HG02885 (cell line): Measurements from ENCODE around the gene TBCE.
"Not testable (repeated sequence)": the region's sequence is repeated elsewhere in the genome, so short reads cannot be mapped to it uniquely, and the experiment has no call there.

Source experiments
- ATAC-seq: cut with Tn5 transposase; IDR thresholded peaks from one replicate; pipeline ENCODE4 v1.9.1; 2021; ENCODE audit warnings: mild to moderate bottlenecking; ENCODE audit not compliant: unreplicated experiment, poor library complexity

The TBCE gene

DNA sequence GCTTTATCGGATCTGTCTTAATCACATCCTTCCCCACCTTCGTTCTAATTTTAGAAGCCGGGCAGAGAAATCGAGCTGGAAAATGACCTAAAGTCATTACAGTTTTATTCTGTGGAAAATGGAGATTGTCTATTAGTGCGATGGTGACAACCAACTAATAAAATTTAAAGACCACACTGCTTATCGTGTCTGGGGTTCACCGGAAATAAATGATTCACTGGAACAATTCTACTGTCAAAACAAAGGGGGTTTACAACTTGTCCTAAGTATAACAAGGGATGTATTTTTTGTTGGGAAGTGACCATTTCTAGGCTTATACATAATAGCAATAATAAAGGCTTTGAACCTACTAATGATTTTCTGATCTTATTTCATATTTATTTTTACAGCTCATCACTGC, 81.4 kb downstream of the TBCE start:
- no peak for ATAC-seq

DNA sequence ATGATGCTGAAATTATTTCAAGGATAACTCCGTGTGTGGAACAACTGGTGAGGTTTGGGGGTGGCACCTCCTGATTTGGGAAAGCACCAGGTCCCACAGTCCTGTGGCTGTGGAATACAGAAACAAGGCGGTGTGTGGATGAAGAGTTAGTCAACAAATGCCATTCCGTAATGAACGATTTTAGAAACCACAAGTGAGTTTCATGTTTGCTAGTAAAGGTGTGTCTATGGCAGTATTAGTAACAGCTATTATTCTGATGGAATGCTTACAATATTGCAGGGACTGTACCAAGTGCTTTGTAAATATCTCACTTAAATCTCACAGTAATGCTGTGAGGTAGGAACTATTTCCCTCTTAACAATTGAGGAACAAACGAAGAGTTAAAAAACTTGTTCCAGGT, 83.2 kb downstream of the TBCE start:
- ATAC-seq = no peak

GRCh38 chr1:235450886-235451483, 83.8 kb downstream of the TBCE start:
- no peak for ATAC-seq

DNA sequence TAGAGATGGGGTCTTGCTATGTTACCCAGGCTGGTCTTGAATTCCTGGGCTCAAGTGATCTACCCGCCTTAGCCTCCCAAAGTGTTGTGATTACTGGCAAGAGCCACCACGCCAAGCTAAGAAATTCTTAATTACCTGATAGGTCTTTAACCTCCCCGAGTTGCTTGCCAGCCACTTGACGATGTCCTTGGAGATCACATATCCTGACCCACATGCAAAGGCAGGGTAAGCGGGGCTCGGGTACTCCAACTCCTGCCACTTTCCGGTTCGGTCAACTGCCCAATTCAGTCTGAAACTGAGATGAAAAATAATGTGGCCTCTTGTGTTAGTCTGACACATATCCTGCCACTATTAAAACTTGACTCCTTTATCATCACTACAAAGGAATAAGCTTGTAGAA, 86.8 kb downstream of the TBCE start:
- no peak for ATAC-seq

DNA sequence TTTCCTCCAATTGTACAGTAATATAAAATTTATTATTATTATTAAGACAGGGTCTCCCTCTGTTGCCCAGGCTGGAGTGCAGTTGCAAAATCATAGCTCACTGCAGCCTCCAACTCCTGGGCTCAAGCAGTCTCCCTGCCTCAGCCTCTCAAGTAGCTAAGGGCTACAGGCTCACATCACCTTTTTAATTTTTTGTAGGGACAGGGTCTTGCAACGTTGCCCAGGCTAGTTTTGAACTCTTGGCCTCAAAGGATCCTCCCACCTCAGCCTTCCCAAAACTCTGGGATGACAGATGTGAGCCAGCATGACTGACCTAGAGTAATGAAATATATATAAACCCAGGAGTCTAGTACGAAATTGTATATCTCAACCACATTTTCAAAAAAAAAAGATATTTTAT, 87.9 kb downstream of the TBCE start:
- no peak for ATAC-seq

GRCh38 chr1:235455823-235456222, 88.6 kb downstream of the TBCE start:
- ATAC-seq = no peak

GRCh38 chr1:235457856-235458255, 90.6 kb downstream of the TBCE start:
- not testable (repeated sequence) for ATAC-seq

GRCh38 chr1:235460770-235461169, 93.5 kb downstream of the TBCE start:
- no peak for ATAC-seq

GRCh38 chr1:235461954-235462353, 94.7 kb downstream of the TBCE start:
- no peak for ATAC-seq

- not testable (repeated sequence) for ATAC-seq
Measured at GRCh38 chr1:235462832-235463231, 95.6 kb downstream of the TBCE start.

GRCh38 chr1:235465066-235465465, 97.8 kb downstream of the TBCE start:
- no peak for ATAC-seq

GRCh38 chr1:235468004-235468403, 100.8 kb downstream of the TBCE start:
- ATAC-seq = no peak

GRCh38 chr1:235468970-235469369, 101.7 kb downstream of the TBCE start:
- ATAC-seq = no peak

DNA sequence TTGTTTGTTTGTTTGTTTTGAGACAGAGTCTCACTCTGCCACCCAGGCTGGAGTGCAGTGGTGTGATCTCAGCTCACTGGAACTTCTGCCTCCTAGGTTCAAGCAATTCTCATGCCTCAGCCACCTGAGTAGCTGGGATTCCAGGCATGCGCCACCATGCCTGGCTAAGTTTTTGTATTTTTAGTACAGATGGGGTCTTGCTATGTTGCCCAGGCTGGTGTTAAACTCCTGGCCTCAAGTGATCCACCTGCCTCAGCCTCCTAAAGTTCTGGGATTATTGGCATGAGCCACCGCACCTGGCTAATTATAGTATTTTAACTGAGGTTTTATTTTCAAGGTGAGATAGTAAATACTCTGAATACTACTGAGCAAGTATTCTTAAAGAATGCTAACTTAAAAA, 102.7 kb downstream of the TBCE start:
- not testable (repeated sequence) for ATAC-seq

DNA sequence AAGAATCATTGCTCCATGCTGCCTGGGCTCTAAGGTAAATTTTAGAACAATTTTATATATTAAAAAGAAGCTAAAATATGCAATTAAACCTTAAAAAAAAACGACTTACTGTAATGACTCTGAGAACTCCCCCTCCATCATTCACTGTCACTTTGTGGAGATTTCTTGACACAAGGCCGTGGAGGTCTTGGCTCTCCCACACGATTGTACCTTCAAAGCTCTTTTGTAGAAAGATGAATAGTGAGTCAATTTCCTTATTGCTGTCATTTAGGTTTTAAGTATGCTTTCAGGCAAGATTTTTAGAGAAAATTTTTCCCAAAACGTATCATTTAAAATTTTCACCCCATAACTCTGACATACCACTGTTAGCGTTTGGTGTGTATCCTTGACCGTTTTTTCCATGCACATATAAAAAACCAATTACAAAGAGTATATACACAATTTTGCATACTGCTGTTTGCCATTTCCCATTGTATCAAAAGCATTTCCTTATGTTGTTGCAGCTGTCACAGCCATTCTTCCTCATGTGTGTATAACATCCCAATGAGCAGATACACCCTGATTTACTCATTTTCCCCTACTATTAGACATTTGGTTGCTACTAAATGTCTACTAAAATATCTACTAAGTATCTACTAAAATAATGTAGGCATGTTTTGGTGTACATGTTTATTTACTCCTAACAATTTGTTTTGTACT, 103.7 kb downstream of the TBCE start:
- ATAC-seq = no peak

- ATAC-seq = no peak
Measured at GRCh38 chr1:235473806-235474205, 106.6 kb downstream of the TBCE start.

DNA sequence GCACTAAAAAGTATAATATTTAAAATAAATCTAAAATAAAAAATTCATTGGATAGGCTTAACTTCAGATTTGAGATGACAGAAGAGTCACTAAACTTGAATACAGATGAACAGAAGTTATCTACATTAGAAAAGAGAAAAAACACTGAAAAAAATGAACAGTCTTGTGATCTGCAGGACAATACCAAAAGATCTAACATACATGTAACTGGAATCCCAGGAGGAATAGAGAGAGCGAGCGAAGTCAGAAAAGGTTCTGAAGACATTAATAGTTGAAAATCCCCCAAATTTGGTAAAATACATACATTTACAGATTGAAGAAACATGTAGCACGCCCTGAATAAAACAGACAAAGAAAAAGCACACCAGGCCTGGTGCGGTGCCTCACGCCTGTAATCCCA, 115.9 kb downstream of the TBCE start:
- ATAC-seq = no peak

GRCh38 chr1:235485558-235485957, 118.3 kb downstream of the TBCE start:
- ATAC-seq = no peak

DNA sequence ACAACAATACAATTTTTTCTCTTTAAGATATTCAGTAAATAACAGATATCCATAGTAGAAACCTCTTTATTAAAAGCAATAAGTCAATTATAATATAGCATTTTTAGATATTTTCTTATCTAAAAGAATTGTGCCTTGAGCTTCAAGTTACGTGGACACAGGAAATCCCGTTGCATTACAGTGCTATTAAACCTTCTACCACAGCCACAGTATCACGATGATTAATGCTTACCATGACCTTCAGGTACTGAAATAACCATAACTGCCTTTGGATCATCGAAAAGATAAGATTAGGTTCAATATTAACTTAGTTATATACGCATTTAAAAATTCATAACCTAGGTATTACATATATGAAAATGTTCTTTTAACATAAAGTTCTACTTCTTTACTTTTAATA, 119.1 kb downstream of the TBCE start:
- no peak for ATAC-seq

DNA sequence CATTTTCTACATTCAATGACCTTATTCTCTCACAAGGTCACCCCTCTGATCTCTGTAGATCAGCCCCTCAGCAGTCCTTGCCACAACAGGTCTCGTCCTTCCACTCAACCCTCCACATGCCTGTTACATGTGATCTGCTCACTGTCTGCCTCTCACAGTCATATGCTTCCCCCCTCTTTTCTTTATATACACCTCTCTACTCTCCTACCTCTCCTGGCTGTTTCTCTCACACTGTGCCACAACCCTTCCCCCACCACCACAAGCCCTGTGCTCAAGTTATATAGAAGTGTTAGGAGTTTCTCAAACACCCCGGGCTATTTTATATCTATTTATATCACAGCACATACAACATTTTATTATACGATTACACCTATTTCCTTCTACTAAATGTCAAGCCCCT, 124.4 kb downstream of the TBCE start:
- ATAC-seq = no peak

- ATAC-seq = no peak
Measured at GRCh38 chr1:235494531-235494930, 127.3 kb downstream of the TBCE start.

GRCh38 chr1:235495030-235495429, 127.8 kb downstream of the TBCE start:
- ATAC-seq = no peak
